HCT116 (cell line): ENCODE measurements around the gene OPN5. TPM values are rescaled to one million over a fixed set of nuclear protein-coding genes. Genes with fewer than 3 reads are reported as not detected.

Experiments used
- ATAC-seq: fragments of 200-7000 bp; cut with Tn5 transposase; 2 replicates; pipeline ENCODE4 v1.9.1; 2020; ENCODE audit warnings: mild to moderate bottlenecking, moderate library complexity
- BruUV-seq: library from RNA; stranded (reverse); fragments of 400-500 nt; replicated peaks from 2 replicates; lab custom pipeline; 2021; lab: Mats Ljungman, UMichigan
- CTCF ChIA-PET: fragments of 300-600 bp; sonication (Branson Sonifier 250); formaldehyde crosslinking; loops from one replicate; lab custom pipeline; 2021; ENCODE audit warnings: antibody characterized with exemption; lab: Charles Lee
- POLR2A ChIA-PET: fragments of 300-600, 350-600 bp; sonication (Branson Sonifier 250); formaldehyde crosslinking; loops from one replicate; lab custom pipeline; 2021; ENCODE audit warnings: antibody characterized with exemption; lab: Charles Lee
- RAD21 ChIA-PET, 2 experiments: fragments of 300-600 bp; sonication (Branson Sonifier 250); formaldehyde crosslinking; loops; one replicate each; lab custom pipeline; 2023; ENCODE audit warnings: low total read pairs in 2 of 2; ENCODE audit not compliant: uncharacterized antibody in 2 of 2, unreplicated experiment in 2 of 2, low non-redundant PET in 1 of 2; lab: Charles Lee
- DNase-seq: peaks from one replicate; pipeline ENCODE4 v3.0.0-alpha.2; 2010; ENCODE audit warnings: low read depth, low spot score
- H2AFZ ChIP-seq: fragments of 200-600 bp; shearing (Covaris generic), sonication (generic); 2 replicates; pipeline ENCODE4 v1.6.1; 2017; ENCODE audit warnings: low read depth, mixed run types, mixed read lengths, antibody characterized with exemption, low read length; ENCODE audit not compliant: poor library complexity, severe bottlenecking
- H3K27ac ChIP-seq: 2 replicates; pipeline ENCODE4 v1.5.1; 2012; ENCODE audit warnings: low read depth, low read length
- H3K27me3 ChIP-seq: fragments of 200-600 bp; sonication (generic); 2 replicates; pipeline ENCODE4 v1.6.1; 2016; ENCODE audit warnings: mixed run types, low read length, mixed read lengths; ENCODE audit not compliant: insufficient read depth
- H3K36me3 ChIP-seq, 2 experiments: fragments of 200-500 bp in 1 of 2; fragments of 200-600 bp in 1 of 2; sonication (Bioruptor generic) in 1 of 2; sonication (generic) in 1 of 2; 2 replicates each; pipeline versions ENCODE4 v1.5.1 to v1.6.1; 2014 to 2016; ENCODE audit warnings: low read length in 2 of 2, inconsistent platforms in 1 of 2, mixed read lengths in 1 of 2, mixed run types in 1 of 2; ENCODE audit not compliant: insufficient read depth in 2 of 2, control insufficient read depth in 1 of 2
- H3K4me1 ChIP-seq, 2 experiments: fragments of 200-600 bp in 1 of 2; sonication (generic) in 1 of 2; 2 replicates each; pipeline versions ENCODE4 v1.5.1 to v1.6.1; 2012 to 2017; ENCODE audit warnings: low read length in 2 of 2, inconsistent platforms in 1 of 2, mild to moderate bottlenecking in 1 of 2, mixed read lengths in 1 of 2, mixed run types in 1 of 2, moderate library complexity in 1 of 2; ENCODE audit not compliant: insufficient read depth in 2 of 2, control insufficient read depth in 1 of 2
- H3K4me2 ChIP-seq: fragments of 200-600 bp; sonication (generic); 2 replicates; pipeline ENCODE4 v1.6.1; 2017; ENCODE audit warnings: mixed run types, low read length, mixed read lengths
- H3K4me3 ChIP-seq, 2 experiments: fragments of 200-600 bp in 1 of 2; sonication (generic) in 1 of 2; replicated peaks in 1 of 2; 2 replicates each; pipeline ENCODE4 v1.5.1; 2011 to 2016; ENCODE audit warnings: low read length in 2 of 2, control low read depth in 1 of 2, low read depth in 1 of 2, mild to moderate bottlenecking in 1 of 2, mixed read lengths in 1 of 2, mixed run types in 1 of 2
- H3K79me2 ChIP-seq: fragments of 200-600 bp; sonication (generic); 2 replicates; pipeline ENCODE4 v1.6.1; 2017; ENCODE audit warnings: mild to moderate bottlenecking, mixed run types, low read length, moderate library complexity, mixed read lengths; ENCODE audit not compliant: insufficient read depth
- H3K9ac ChIP-seq: fragments of 200-600 bp; sonication (generic); 2 replicates; pipeline ENCODE4 v1.6.1; 2016; ENCODE audit warnings: low read length, mixed read lengths
- H3K9me2 ChIP-seq: fragments of 200-600 bp; sonication (generic), shearing (Covaris generic); 2 replicates; pipeline ENCODE4 v1.6.1; 2017; ENCODE audit warnings: mixed run types, mild to moderate bottlenecking, moderate library complexity; ENCODE audit not compliant: insufficient read depth
- H3K9me3 ChIP-seq, 2 experiments: fragments of 200-500 bp in 1 of 2; fragments of 200-600 bp in 1 of 2; sonication (Bioruptor generic) in 1 of 2; sonication (generic) in 1 of 2; 2 replicates each; pipeline ENCODE4 v1.6.1; 2014 to 2017; ENCODE audit warnings: low read length in 2 of 2, mixed read lengths in 2 of 2, inconsistent platforms in 1 of 2, low read depth in 1 of 2, mild to moderate bottlenecking in 1 of 2, mixed run types in 1 of 2, moderate library complexity in 1 of 2; ENCODE audit not compliant: control insufficient read depth in 1 of 2, insufficient read depth in 1 of 2
- H4K20me1 ChIP-seq: fragments of 200-600 bp; sonication (generic), shearing (Covaris generic); 2 replicates; pipeline ENCODE4 v1.6.1; 2017; ENCODE audit warnings: mixed run types, mild to moderate bottlenecking, moderate library complexity; ENCODE audit not compliant: insufficient read depth
- CBX3 ChIP-seq: IDR thresholded peaks from 2 replicates; pipeline ENCODE4 v1.6.1; 2012; ENCODE audit warnings: low read depth
- CEBPB ChIP-seq: IDR thresholded peaks from 2 replicates; pipeline ENCODE4 v1.6.1; 2012; ENCODE audit warnings: low read depth
- FOSL1 ChIP-seq: IDR thresholded peaks from 2 replicates; pipeline ENCODE4 v1.6.1; 2012; ENCODE audit warnings: low read depth
- JUND ChIP-seq: IDR thresholded peaks from 2 replicates; pipeline ENCODE4 v1.6.1; 2012
- POLR2A ChIP-seq: IDR thresholded peaks from 2 replicates; pipeline ENCODE4 v1.7.0; 2011; ENCODE audit warnings: borderline replicate concordance; ENCODE audit not compliant: insufficient read depth, insufficient read length; ENCODE audit errors: extremely low read depth
- POLR2AphosphoS5 ChIP-seq: IDR thresholded peaks from 2 replicates; pipeline ENCODE4 v1.6.1; 2011; ENCODE audit warnings: mild to moderate bottlenecking, low read depth, low read length, moderate library complexity
- RAD21 ChIP-seq: IDR thresholded peaks from 2 replicates; pipeline ENCODE4 v1.6.1; 2012; ENCODE audit warnings: low read depth, mild to moderate bottlenecking
- SIN3A ChIP-seq: IDR thresholded peaks from 2 replicates; pipeline ENCODE4 v1.6.1; 2012; ENCODE audit warnings: low read depth
- SP1 ChIP-seq: IDR thresholded peaks from 2 replicates; pipeline ENCODE4 v1.6.1; 2012; ENCODE audit warnings: low read depth
- SRF ChIP-seq: IDR thresholded peaks from 2 replicates; pipeline ENCODE4 v1.6.1; 2012; ENCODE audit warnings: low read depth
- ZFX ChIP-seq: fragments of 450-650 bp; IDR thresholded peaks from 2 replicates; pipeline ENCODE4 v1.6.1; 2017
- ZNF274 ChIP-seq: fragments of 200-500 bp; sonication (Bioruptor generic); IDR thresholded peaks from 2 replicates; pipeline ENCODE4 v1.6.1; 2014; ENCODE audit warnings: mild to moderate bottlenecking, low read depth, low read length, inconsistent platforms
- intact Hi-C: fragments of 100-400 bp; cut with micrococcal nuclease; formaldehyde crosslinking; loops from 2 replicates; pipeline ENCODE4 v1.10.0; 2022
- total RNA-seq: library from RNA; stranded (reverse); gene quantifications from one replicate; pipeline ENCODE4 v1.2.1, GENCODE V29; 2021; ENCODE audit not compliant: unreplicated experiment
- TF ChIP-seq, protein P1 (sequence below): IDR thresholded peaks from 2 replicates; pipeline ENCODE4 v1.6.1; 2011; ENCODE audit warnings: mild to moderate bottlenecking, low read length, moderate library complexity; ENCODE audit not compliant: insufficient replicate concordance; ENCODE audit errors: extremely low read depth
- TF ChIP-seq, protein P2 (sequence below): IDR thresholded peaks from 2 replicates; pipeline ENCODE4 v1.6.1; 2012; ENCODE audit warnings: low read depth

Gene OPN5
- total RNA-seq, 1 experiment from 2014 or later: not detected

DNA sequence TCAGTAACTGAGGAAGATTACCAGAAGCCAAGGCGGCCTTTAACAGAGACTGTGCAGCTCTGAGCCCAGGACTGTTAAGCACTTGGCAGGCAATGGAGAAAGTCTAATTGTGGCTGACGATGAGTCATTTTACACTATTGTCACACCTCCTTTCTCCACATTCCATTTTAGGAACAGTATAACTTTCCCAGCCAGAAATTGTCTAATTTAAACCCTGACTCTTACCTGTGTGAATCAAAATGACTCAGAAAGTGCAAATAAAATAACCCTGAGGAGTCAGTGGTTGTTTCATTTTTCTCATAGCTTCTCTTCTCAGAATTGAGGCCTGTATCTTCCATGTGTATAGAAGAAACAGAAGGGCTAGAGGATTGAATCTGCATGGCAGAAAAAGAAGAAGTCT lies 40.0 kb upstream of the OPN5 start:
- no peaks in the 10 kb centered on the region for H4K20me1 ChIP-seq
- TF ChIP-seq SRF (peak; percentile 48; the same call in 1 of the 2 replicates), SIN3A (no peak), JUND (peak; percentile 60), FOSL1 (peak; percentile 63), SP1 (peak; percentile 41)
- TF ChIP-seq, protein P1, sequence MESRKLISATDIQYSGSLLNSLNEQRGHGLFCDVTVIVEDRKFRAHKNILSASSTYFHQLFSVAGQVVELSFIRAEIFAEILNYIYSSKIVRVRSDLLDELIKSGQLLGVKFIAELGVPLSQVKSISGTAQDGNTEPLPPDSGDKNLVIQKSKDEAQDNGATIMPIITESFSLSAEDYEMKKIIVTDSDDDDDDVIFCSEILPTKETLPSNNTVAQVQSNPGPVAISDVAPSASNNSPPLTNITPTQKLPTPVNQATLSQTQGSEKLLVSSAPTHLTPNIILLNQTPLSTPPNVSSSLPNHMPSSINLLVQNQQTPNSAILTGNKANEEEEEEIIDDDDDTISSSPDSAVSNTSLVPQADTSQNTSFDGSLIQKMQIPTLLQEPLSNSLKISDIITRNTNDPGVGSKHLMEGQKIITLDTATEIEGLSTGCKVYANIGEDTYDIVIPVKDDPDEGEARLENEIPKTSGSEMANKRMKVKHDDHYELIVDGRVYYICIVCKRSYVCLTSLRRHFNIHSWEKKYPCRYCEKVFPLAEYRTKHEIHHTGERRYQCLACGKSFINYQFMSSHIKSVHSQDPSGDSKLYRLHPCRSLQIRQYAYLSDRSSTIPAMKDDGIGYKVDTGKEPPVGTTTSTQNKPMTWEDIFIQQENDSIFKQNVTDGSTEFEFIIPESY: no peak
- H3K9ac ChIP-seq: no peak overlapping the region
- H2AFZ ChIP-seq: peak overlapping the region; percentile 67
- peak overlapping the region; percentile 39 for H3K4me2 ChIP-seq
- no peaks in the 10 kb centered on the region for H3K9me2 ChIP-seq
- peak; percentile 12 for DNase-seq
- H3K4me1 ChIP-seq: peaks cover 8 to 10% of the 10 kb centered on the region in 2 experiments; a peak in 3 of 4 replicates
- no peaks in the 10 kb centered on the region for H3K79me2 ChIP-seq
- ChIA-PET RAD21 (no interaction called here), CTCF (no interaction called here), POLR2A (no interaction called here)
- peak; percentile 87 for ATAC-seq
- intact Hi-C loops: no loop called here
- no peaks in the 10 kb centered on the region for H3K9me3 ChIP-seq
- H3K27me3 ChIP-seq: no peaks in the 10 kb centered on the region
- H3K36me3 ChIP-seq: no peaks in the 10 kb centered on the region
- no peak overlapping the region for H3K27ac ChIP-seq
- no peak overlapping the region for H3K4me3 ChIP-seq
- BruUV-seq: no TSS peak

DNA sequence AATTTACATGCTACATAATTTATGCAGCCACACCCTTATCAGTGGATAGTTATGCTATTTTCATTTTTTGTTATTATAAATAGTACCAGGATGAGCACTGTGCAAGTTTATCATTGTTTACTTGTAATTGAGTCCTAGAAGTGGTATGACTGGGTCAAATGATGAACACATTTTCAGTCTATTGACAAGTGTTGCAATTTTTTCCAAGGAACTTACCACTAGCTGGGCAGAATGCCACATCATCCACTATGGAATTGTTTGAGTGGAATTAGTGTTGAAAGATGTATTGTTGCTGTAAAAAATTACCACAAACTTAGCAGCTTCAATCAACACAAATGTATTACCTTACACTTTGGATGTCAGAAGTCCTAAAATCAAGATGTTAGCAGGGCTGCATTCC lies 38.1 kb upstream of the OPN5 start:
- ATAC-seq (no peak), DNase-seq (no peak)
- Histone ChIP-seq H4K20me1 (no peaks in the 10 kb centered on the region), H3K4me3 (no peak overlapping the region), H3K27me3 (no peaks in the 10 kb centered on the region), H3K9me3 (no peaks in the 10 kb centered on the region), H3K9me2 (no peaks in the 10 kb centered on the region), H3K27ac (no peak overlapping the region), H3K36me3 (no peaks in the 10 kb centered on the region), H3K79me2 (no peaks in the 10 kb centered on the region), H3K4me1 (peaks cover 8 to 10% of the 10 kb centered on the region in 2 experiments; a peak in 3 of 4 replicates), H2AFZ (no peak overlapping the region), H3K9ac (no peak overlapping the region), H3K4me2 (no peak overlapping the region)
- no TSS peak for BruUV-seq
- no peak for TF ChIP-seq SIN3A
- TF ChIP-seq CEBPB: no peak
- no peak for TF ChIP-seq RAD21
- TF ChIP-seq POLR2A: no peak
- no peak for TF ChIP-seq JUND
- no peak for TF ChIP-seq SP1
- TF ChIP-seq FOSL1: no peak
- TF ChIP-seq, protein P2, sequence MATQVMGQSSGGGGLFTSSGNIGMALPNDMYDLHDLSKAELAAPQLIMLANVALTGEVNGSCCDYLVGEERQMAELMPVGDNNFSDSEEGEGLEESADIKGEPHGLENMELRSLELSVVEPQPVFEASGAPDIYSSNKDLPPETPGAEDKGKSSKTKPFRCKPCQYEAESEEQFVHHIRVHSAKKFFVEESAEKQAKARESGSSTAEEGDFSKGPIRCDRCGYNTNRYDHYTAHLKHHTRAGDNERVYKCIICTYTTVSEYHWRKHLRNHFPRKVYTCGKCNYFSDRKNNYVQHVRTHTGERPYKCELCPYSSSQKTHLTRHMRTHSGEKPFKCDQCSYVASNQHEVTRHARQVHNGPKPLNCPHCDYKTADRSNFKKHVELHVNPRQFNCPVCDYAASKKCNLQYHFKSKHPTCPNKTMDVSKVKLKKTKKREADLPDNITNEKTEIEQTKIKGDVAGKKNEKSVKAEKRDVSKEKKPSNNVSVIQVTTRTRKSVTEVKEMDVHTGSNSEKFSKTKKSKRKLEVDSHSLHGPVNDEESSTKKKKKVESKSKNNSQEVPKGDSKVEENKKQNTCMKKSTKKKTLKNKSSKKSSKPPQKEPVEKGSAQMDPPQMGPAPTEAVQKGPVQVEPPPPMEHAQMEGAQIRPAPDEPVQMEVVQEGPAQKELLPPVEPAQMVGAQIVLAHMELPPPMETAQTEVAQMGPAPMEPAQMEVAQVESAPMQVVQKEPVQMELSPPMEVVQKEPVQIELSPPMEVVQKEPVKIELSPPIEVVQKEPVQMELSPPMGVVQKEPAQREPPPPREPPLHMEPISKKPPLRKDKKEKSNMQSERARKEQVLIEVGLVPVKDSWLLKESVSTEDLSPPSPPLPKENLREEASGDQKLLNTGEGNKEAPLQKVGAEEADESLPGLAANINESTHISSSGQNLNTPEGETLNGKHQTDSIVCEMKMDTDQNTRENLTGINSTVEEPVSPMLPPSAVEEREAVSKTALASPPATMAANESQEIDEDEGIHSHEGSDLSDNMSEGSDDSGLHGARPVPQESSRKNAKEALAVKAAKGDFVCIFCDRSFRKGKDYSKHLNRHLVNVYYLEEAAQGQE: no peak
- no peak for TF ChIP-seq ZFX
- TF ChIP-seq SRF: no peak
- TF ChIP-seq CBX3: no peak
- TF ChIP-seq, protein P1: no peak
- no peak for TF ChIP-seq ZNF274
- no peak for TF ChIP-seq POLR2AphosphoS5
- intact Hi-C loops: no loop called here
- POLR2A ChIA-PET: no interaction called here
- CTCF ChIA-PET: no interaction called here
- RAD21 ChIA-PET: no interaction called here
